SK-N-SH (cell line): Measurements from ENCODE around the gene ADD1. TPM values are rescaled to one million over a fixed set of nuclear protein-coding genes. Genes with fewer than 3 reads are reported as not detected.

Source experiments
- CTCF ChIA-PET: fragments of 300-600, 350-600 bp; formaldehyde crosslinking; extraction: SDS; loops from one replicate; lab custom pipeline; 2021; lab: Yijun Ruan, JAX
- POLR2A ChIA-PET: fragments of 350-600 bp; sonication (Branson Sonifier 250); formaldehyde crosslinking; extraction: SDS; loops from one replicate; lab custom pipeline; 2020; ENCODE audit warnings: antibody characterized with exemption, inconsistent platforms; lab: Yijun Ruan, JAX
- DNase-seq: peaks from one replicate; pipeline ENCODE4 v3.0.0; 2012
- H2AFZ ChIP-seq: fragments of 200-600 bp; sonication (generic); 2 replicates; pipeline ENCODE4 v1.8.1; 2016; ENCODE audit warnings: antibody characterized with exemption, mild to moderate bottlenecking, low read depth
- H3F3A ChIP-seq: fragments of 200-600 bp; sonication (generic); replicated peaks from 2 replicates; pipeline ENCODE3; 2016; ENCODE audit warnings: antibody characterized with exemption, mild to moderate bottlenecking; ENCODE audit not compliant: insufficient read depth
- H3K27ac ChIP-seq, 2 experiments: fragments of 200-500 bp in 1 of 2; fragments of 200-600 bp in 1 of 2; sonication (Bioruptor generic) in 1 of 2; sonication (generic), shearing (Covaris generic) in 1 of 2; 2 replicates each; pipeline versions ENCODE4 v1.5.1 to v1.6.1; 2014 to 2016; ENCODE audit warnings: low read depth in 2 of 2, inconsistent platforms in 1 of 2, low read length in 1 of 2, mild to moderate bottlenecking in 1 of 2, mixed read lengths in 1 of 2
- H3K27me3 ChIP-seq: fragments of 200-600 bp; sonication (generic), shearing (Covaris generic); 2 replicates; pipeline ENCODE4 v1.6.1; 2016; ENCODE audit warnings: mixed run types; ENCODE audit not compliant: insufficient read depth
- H3K36me3 ChIP-seq, 2 experiments: fragments of 200-500 bp in 1 of 2; fragments of 200-600 bp in 1 of 2; sonication (Bioruptor generic) in 1 of 2; sonication (generic) in 1 of 2; replicated peaks in 1 of 2; 2 replicates each; pipeline versions ENCODE3 to v1.5.1; 2014 to 2016; ENCODE audit warnings: low read length in 1 of 2, mild to moderate bottlenecking in 1 of 2; ENCODE audit not compliant: insufficient read depth in 2 of 2, control insufficient read depth in 1 of 2
- H3K4me1 ChIP-seq, 2 experiments: fragments of 200-500 bp in 1 of 2; fragments of 200-600 bp in 1 of 2; sonication (Bioruptor generic) in 1 of 2; sonication (generic), shearing (Covaris generic) in 1 of 2; 2 replicates each; pipeline versions ENCODE4 v1.5.1 to v1.6.1; 2014 to 2016; ENCODE audit warnings: low read depth in 1 of 2, low read length in 1 of 2, mixed run types in 1 of 2; ENCODE audit not compliant: insufficient read depth in 2 of 2, control insufficient read depth in 1 of 2
- H3K4me2 ChIP-seq: fragments of 200-600 bp; sonication (generic), shearing (Covaris generic); 2 replicates; pipeline ENCODE4 v1.6.1; 2017; ENCODE audit warnings: mixed run types
- H3K4me3 ChIP-seq, 2 experiments: fragments of 200-500 bp in 1 of 2; fragments of 200-600 bp in 1 of 2; sonication (Bioruptor generic) in 1 of 2; sonication (generic), shearing (Covaris generic) in 1 of 2; 2 replicates each; pipeline versions ENCODE4 v1.5.1 to v1.8.1; 2014 to 2016; ENCODE audit warnings: low read depth in 2 of 2, inconsistent platforms in 1 of 2, low read length in 1 of 2, mild to moderate bottlenecking in 1 of 2, mixed read lengths in 1 of 2, moderate library complexity in 1 of 2
- H3K79me2 ChIP-seq: fragments of 200-600 bp; sonication (generic); 2 replicates; pipeline ENCODE4 v1.8.1; 2017; ENCODE audit warnings: mild to moderate bottlenecking; ENCODE audit not compliant: insufficient read depth
- H3K9ac ChIP-seq: fragments of 200-600 bp; sonication (generic); 2 replicates; pipeline ENCODE4 v1.6.1; 2017; ENCODE audit warnings: mixed run types
- H3K9me2 ChIP-seq: fragments of 200-600 bp; sonication (generic); 2 replicates; pipeline ENCODE4 v1.6.1; 2017; ENCODE audit warnings: mixed run types
- H3K9me3 ChIP-seq: fragments of 200-600 bp; sonication (generic); 2 replicates; pipeline ENCODE4 v1.6.1; 2017; ENCODE audit warnings: mixed run types, mild to moderate bottlenecking, moderate library complexity
- H4K20me1 ChIP-seq: fragments of 200-600 bp; sonication (generic); 2 replicates; pipeline ENCODE4 v1.6.1; 2017; ENCODE audit warnings: mild to moderate bottlenecking, mixed run types; ENCODE audit not compliant: insufficient read depth
- CHD2 ChIP-seq: fragments of 150-350 bp; IDR thresholded peaks from 2 replicates; pipeline ENCODE4 v1.6.1; 2018; ENCODE audit warnings: low read length; ENCODE audit not compliant: partially characterized antibody
- EZH2phosphoT487 ChIP-seq: fragments of 200-600 bp; sonication (generic); IDR thresholded peaks from 2 replicates; pipeline ENCODE4 v1.6.1; 2017; ENCODE audit warnings: low read depth, mixed run types, mild to moderate bottlenecking, antibody characterized with exemption, moderate library complexity, borderline replicate concordance
- FOSL2 ChIP-seq: IDR thresholded peaks from 2 replicates; pipeline ENCODE4 v1.4.0; 2012; ENCODE audit warnings: low read depth, mild to moderate bottlenecking, moderate library complexity, borderline replicate concordance
- FOXM1 ChIP-seq: IDR thresholded peaks from 2 replicates; pipeline ENCODE4 v1.4.0; 2012; ENCODE audit warnings: low read depth, mild to moderate bottlenecking
- GATA2 ChIP-seq: sonication (generic); formaldehyde crosslinking; IDR thresholded peaks from 2 replicates; pipeline ENCODE4 v1.5.0; 2020; ENCODE audit warnings: mild to moderate bottlenecking, missing genetic modification reagents
- MEF2A ChIP-seq: IDR thresholded peaks from 2 replicates; pipeline ENCODE4 v1.4.0; 2012; ENCODE audit warnings: low read depth, borderline replicate concordance
- MXI1 ChIP-seq: IDR thresholded peaks from 2 replicates; pipeline ENCODE4 v1.6.1; 2012; ENCODE audit warnings: mild to moderate bottlenecking, low read depth, low read length, improper control_type of control experiment
- POLR2AphosphoS5 ChIP-seq: IDR thresholded peaks from 2 replicates; pipeline ENCODE4 v1.6.1; 2012; ENCODE audit warnings: low read depth, low read length
- RCOR1 ChIP-seq: fragments of 150-350 bp; IDR thresholded peaks from 2 replicates; pipeline ENCODE4 v1.6.1; 2017; ENCODE audit warnings: antibody characterized with exemption, low read length
- SIN3A ChIP-seq: IDR thresholded peaks from 2 replicates; pipeline ENCODE4 v1.6.1; 2012; ENCODE audit warnings: low read depth, mild to moderate bottlenecking, low read length, moderate library complexity, borderline replicate concordance
- SMC3 ChIP-seq: IDR thresholded peaks from 2 replicates; pipeline ENCODE4 v1.6.1; 2012; ENCODE audit warnings: low read depth, low read length, improper control_type of control experiment
- TAF1 ChIP-seq: IDR thresholded peaks from 2 replicates; pipeline ENCODE4 v1.6.1; 2012; ENCODE audit warnings: low read depth, mild to moderate bottlenecking, low read length, moderate library complexity, borderline replicate concordance
- TEAD4 ChIP-seq: IDR thresholded peaks from 2 replicates; pipeline ENCODE4 v1.4.0; 2012; ENCODE audit warnings: mild to moderate bottlenecking, borderline replicate concordance; ENCODE audit not compliant: insufficient read depth
- YY1 ChIP-seq: IDR thresholded peaks from 2 replicates; pipeline ENCODE4 v1.4.0; 2012; ENCODE audit warnings: low read depth, mild to moderate bottlenecking
- WGBS: methylation state at CpG from one replicate; pipeline ENCODE4 v1.1.6; 2017; ENCODE audit warnings: low lambda C conversion rate; 5-methylcytosine and 5-hydroxymethylcytosine counted together
- polyA plus RNA-seq, 3 experiments: library from polyadenylated mRNA; depleted of rRNA; stranded (reverse); fragments of >200 nt; gene quantifications; 2 replicates each; pipeline ENCODE4 v1.2.3, GENCODE V29; 2012
- TF ChIP-seq, protein P1 (sequence below): fragments of 200-600 bp; sonication (generic); IDR thresholded peaks from 2 replicates; pipeline ENCODE4 v1.6.1; 2017; ENCODE audit warnings: antibody characterized with exemption, mild to moderate bottlenecking, moderate library complexity
- TF ChIP-seq, protein P2 (sequence below): fragments of 150-350 bp; IDR thresholded peaks from 2 replicates; pipeline ENCODE4 v1.6.1; 2017; ENCODE audit warnings: antibody characterized with exemption, low read length, low read depth, borderline replicate concordance
- TF ChIP-seq, protein P3 (sequence below): IDR thresholded peaks from 2 replicates; pipeline ENCODE4; 2012
- TF ChIP-seq, protein P4 (sequence below): fragments of 150-350 bp; IDR thresholded peaks from 2 replicates; pipeline ENCODE4 v1.6.1; 2016; ENCODE audit warnings: mild to moderate bottlenecking, low read depth, low read length

ADD1 gene
- polyA plus RNA-seq, 1 of the 3 experiments (the other 2 are of a cell fraction), result 155 TPM

DNA sequence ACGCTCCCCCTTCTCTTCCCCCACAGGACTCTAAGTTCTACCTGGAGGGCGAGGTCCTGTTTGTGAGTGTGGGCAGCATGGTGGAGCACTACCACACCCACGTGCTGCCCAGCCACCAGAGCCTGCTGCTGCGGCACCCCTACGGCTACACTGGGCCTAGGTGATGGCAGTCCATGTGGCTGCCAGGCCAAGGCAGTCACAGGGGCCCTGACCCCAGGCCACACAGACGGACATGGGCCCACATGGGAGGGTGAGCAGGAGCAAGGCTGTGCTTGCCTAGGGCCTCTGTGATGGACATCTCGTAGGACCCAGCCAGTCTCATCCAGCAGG lies 10.0 kb upstream of the ADD1 start:
- no peaks in the 10 kb centered on the region for H4K20me1 ChIP-seq

More for the DNA sequence above, 10.0 kb upstream of the ADD1 start:
- peaks cover 2 to 6% of the 10 kb centered on the region in 2 experiments; a peak in 2 of 4 replicates for H3K4me1 ChIP-seq
- no peaks in the 10 kb centered on the region for H3K9me3 ChIP-seq
- WGBS, result 96% methylated on average over 4 of the region's 7 CpGs
- H3F3A ChIP-seq, result peaks cover 5% of the 10 kb centered on the region
- no peaks in the 10 kb centered on the region for H3K79me2 ChIP-seq
- H3K4me2 ChIP-seq, result no peak overlapping the region
- POLR2A ChIA-PET, result interaction anchor here (0.8 kb wide), 1 partner anchor 10 kb away, joined by 3 read pairs; the partner anchor contains the start of gene ADD1
- H3K9me2 ChIP-seq, result no peaks in the 10 kb centered on the region
- H2AFZ ChIP-seq, result no peak overlapping the region
- DNase-seq, result no peak
- no peaks in the 10 kb centered on the region for H3K27me3 ChIP-seq
- no peak for TF ChIP-seq FOXM1
- TF ChIP-seq, protein P1, sequence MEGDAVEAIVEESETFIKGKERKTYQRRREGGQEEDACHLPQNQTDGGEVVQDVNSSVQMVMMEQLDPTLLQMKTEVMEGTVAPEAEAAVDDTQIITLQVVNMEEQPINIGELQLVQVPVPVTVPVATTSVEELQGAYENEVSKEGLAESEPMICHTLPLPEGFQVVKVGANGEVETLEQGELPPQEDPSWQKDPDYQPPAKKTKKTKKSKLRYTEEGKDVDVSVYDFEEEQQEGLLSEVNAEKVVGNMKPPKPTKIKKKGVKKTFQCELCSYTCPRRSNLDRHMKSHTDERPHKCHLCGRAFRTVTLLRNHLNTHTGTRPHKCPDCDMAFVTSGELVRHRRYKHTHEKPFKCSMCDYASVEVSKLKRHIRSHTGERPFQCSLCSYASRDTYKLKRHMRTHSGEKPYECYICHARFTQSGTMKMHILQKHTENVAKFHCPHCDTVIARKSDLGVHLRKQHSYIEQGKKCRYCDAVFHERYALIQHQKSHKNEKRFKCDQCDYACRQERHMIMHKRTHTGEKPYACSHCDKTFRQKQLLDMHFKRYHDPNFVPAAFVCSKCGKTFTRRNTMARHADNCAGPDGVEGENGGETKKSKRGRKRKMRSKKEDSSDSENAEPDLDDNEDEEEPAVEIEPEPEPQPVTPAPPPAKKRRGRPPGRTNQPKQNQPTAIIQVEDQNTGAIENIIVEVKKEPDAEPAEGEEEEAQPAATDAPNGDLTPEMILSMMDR, result no peak
- TF ChIP-seq POLR2AphosphoS5, result no peak
- TF ChIP-seq GATA2 (CRISPR knock-in tag), result no peak
- no peak for TF ChIP-seq EZH2phosphoT487
- TF ChIP-seq, protein P2, sequence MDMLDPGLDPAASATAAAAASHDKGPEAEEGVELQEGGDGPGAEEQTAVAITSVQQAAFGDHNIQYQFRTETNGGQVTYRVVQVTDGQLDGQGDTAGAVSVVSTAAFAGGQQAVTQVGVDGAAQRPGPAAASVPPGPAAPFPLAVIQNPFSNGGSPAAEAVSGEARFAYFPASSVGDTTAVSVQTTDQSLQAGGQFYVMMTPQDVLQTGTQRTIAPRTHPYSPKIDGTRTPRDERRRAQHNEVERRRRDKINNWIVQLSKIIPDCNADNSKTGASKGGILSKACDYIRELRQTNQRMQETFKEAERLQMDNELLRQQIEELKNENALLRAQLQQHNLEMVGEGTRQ, result no peak
- no peak for TF ChIP-seq SMC3
- TF ChIP-seq, protein P3, sequence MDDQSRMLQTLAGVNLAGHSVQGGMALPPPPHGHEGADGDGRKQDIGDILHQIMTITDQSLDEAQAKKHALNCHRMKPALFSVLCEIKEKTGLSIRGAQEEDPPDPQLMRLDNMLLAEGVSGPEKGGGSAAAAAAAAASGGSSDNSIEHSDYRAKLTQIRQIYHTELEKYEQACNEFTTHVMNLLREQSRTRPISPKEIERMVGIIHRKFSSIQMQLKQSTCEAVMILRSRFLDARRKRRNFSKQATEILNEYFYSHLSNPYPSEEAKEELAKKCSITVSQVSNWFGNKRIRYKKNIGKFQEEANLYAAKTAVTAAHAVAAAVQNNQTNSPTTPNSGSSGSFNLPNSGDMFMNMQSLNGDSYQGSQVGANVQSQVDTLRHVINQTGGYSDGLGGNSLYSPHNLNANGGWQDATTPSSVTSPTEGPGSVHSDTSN, result no peak
- TF ChIP-seq SIN3A, result no peak
- no peak for TF ChIP-seq RCOR1
- no peak for TF ChIP-seq TAF1
- no peak for TF ChIP-seq TEAD4
- no peak for TF ChIP-seq MEF2A
- TF ChIP-seq FOSL2, result no peak
- no peak for TF ChIP-seq CHD2
- TF ChIP-seq, protein P4, sequence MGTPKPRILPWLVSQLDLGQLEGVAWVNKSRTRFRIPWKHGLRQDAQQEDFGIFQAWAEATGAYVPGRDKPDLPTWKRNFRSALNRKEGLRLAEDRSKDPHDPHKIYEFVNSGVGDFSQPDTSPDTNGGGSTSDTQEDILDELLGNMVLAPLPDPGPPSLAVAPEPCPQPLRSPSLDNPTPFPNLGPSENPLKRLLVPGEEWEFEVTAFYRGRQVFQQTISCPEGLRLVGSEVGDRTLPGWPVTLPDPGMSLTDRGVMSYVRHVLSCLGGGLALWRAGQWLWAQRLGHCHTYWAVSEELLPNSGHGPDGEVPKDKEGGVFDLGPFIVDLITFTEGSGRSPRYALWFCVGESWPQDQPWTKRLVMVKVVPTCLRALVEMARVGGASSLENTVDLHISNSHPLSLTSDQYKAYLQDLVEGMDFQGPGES, result no peak
- no peak for TF ChIP-seq MXI1
- TF ChIP-seq YY1, result no peak
- CTCF ChIA-PET, result interaction anchor here (1.2 kb wide), 1 partner anchor 12 kb away, joined by 3 read pairs; no protein-coding TSS in a partner anchor
- peaks cover 0 to 29% of the 10 kb centered on the region in 2 experiments for H3K36me3 ChIP-seq
- H3K27ac ChIP-seq, result no peak overlapping the region
- H3K4me3 ChIP-seq, result no peak overlapping the region
- no peak overlapping the region for H3K9ac ChIP-seq
